ENCODE results near the gene SMIM30. TPM values are rescaled to one million over a fixed set of nuclear protein-coding genes. Genes with fewer than 3 reads are reported as not detected.
"Not testable (repeated sequence)": the region's sequence is repeated elsewhere in the genome, so short reads cannot be mapped to it uniquely, and the experiment has no call there.

SMIM30 gene
- total and polyA plus RNA-seq, 9 donors = 77.2 to 104 (median 86.5) TPM

- Histone ChIP-seq H3K27me3 (ENCODE audit: control insufficient read depth, insufficient read depth, low read length) (no peaks in the 10 kb centered on the region), H3K4me1 (ENCODE audit: control insufficient read depth, insufficient read depth, low read length) (peaks cover 6% of the 10 kb centered on the region), H3K9me3 (replicated peaks; ENCODE audit: control insufficient read depth, low read depth, low read length) (no peaks in the 10 kb centered on the region), H3K27ac (ENCODE audit: low read length) (no peak overlapping the region), H3K4me3 (ENCODE audit: low read length) (no peak overlapping the region), H3K36me3 (ENCODE audit: control insufficient read depth, insufficient read depth, low read length) (peaks cover 7% of the 10 kb centered on the region)
- DNase-seq = no peak
- WGBS (ENCODE audit: insufficient coverage) = no CpG with 5 or more reads among the region's 1 CpG
Measured at GRCh38 chr7:113120647-113121046, 2.3 kb upstream of the SMIM30 start.

DNA sequence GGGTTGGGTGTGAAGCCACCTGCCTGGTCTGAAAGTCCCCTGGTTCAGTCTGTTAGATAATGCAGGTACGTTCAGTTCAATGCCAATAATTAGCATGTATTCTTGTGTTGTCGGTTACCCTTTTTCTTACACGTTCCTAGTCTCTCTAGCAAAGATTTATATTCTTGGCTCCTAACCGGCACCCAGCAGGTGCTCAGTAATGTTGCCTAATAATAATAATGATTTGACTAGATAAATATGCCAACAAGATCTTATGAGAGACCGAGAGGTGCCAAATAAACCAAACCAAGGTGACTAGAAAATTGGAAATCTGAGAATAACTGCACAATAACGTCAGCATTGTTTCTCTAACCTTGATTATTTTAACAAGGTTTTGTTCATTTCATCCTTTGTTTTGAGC is 1.1 kb upstream of the SMIM30 start:
- H3K36me3 ChIP-seq (ENCODE audit: control insufficient read depth, insufficient read depth, low read length) = peaks cover 7% of the 10 kb centered on the region
- H3K27ac ChIP-seq (ENCODE audit: low read length) = no peak overlapping the region
- H3K4me3 ChIP-seq (ENCODE audit: low read length) = no peak overlapping the region
- peaks cover 6% of the 10 kb centered on the region for H3K4me1 ChIP-seq (ENCODE audit: control insufficient read depth, insufficient read depth, low read length)
- DNase-seq = no peak
- no CpG with 5 or more reads among the region's 6 CpGs for WGBS (ENCODE audit: insufficient coverage)
- H3K9me3 ChIP-seq (replicated peaks; ENCODE audit: control insufficient read depth, low read depth, low read length) = no peaks in the 10 kb centered on the region
- H3K27me3 ChIP-seq (ENCODE audit: control insufficient read depth, insufficient read depth, low read length) = no peaks in the 10 kb centered on the region

GRCh38 chr7:113117374-113117774 is 980 bp downstream of the SMIM30 start:
- Histone ChIP-seq H3K4me3 (ENCODE audit: low read length) (peak overlapping the region; percentile 81), H3K27ac (ENCODE audit: low read length) (peak overlapping the region; percentile 92)
- DNase-seq = peak; percentile 17
- not testable (repeated sequence) for H3K27me3 ChIP-seq (ENCODE audit: control insufficient read depth, insufficient read depth, low read length); H3K36me3 ChIP-seq (ENCODE audit: control insufficient read depth, insufficient read depth, low read length); H3K4me1 ChIP-seq (ENCODE audit: control insufficient read depth, insufficient read depth, low read length); H3K9me3 ChIP-seq (replicated peaks; ENCODE audit: control insufficient read depth, low read depth, low read length)
- 60% methylated on average over 1 of the region's 4 CpGs for WGBS (ENCODE audit: insufficient coverage)

- no CpG with 5 or more reads among the region's 2 CpGs for whole genome bisulfite sequencing (ENCODE audit: insufficient coverage)
- Histone ChIP-seq H3K27me3 (ENCODE audit: control insufficient read depth, insufficient read depth, low read length) (no peaks in the 10 kb centered on the region), H3K4me1 (ENCODE audit: control insufficient read depth, insufficient read depth, low read length) (peaks cover 4% of the 10 kb centered on the region), H3K4me3 (ENCODE audit: low read length) (no peak overlapping the region), H3K27ac (ENCODE audit: low read length) (no peak overlapping the region), H3K9me3 (replicated peaks; ENCODE audit: control insufficient read depth, low read depth, low read length) (no peaks in the 10 kb centered on the region), H3K36me3 (ENCODE audit: control insufficient read depth, insufficient read depth, low read length) (peaks cover 9% of the 10 kb centered on the region)
- DNase-seq = no peak
Measured at GRCh38 chr7:113113912-113114311, 4.4 kb downstream of the SMIM30 start.

- no peak for DNase-seq
- H3K27ac ChIP-seq (ENCODE audit: low read length) = no peak overlapping the region
- H3K36me3 ChIP-seq (ENCODE audit: control insufficient read depth, insufficient read depth, low read length) = peaks cover 2% of the 10 kb centered on the region
- WGBS (ENCODE audit: insufficient coverage) = 38% methylated on average over 1 of the region's 1 CpG
- H3K4me1 ChIP-seq (ENCODE audit: control insufficient read depth, insufficient read depth, low read length) = no peaks in the 10 kb centered on the region
- H3K9me3 ChIP-seq (replicated peaks; ENCODE audit: control insufficient read depth, low read depth, low read length) = no peaks in the 10 kb centered on the region
- H3K4me3 ChIP-seq (ENCODE audit: low read length) = no peak overlapping the region
- H3K27me3 ChIP-seq (ENCODE audit: control insufficient read depth, insufficient read depth, low read length) = no peaks in the 10 kb centered on the region
Measured at GRCh38 chr7:113109718-113110117, 8.6 kb downstream of the SMIM30 start.

- Histone ChIP-seq H3K36me3 (ENCODE audit: control insufficient read depth, insufficient read depth, low read length) (no peaks in the 10 kb centered on the region), H3K9me3 (replicated peaks; ENCODE audit: control insufficient read depth, low read depth, low read length) (no peaks in the 10 kb centered on the region), H3K27ac (ENCODE audit: low read length) (no peak overlapping the region), H3K4me1 (ENCODE audit: control insufficient read depth, insufficient read depth, low read length) (no peaks in the 10 kb centered on the region), H3K4me3 (ENCODE audit: low read length) (no peak overlapping the region), H3K27me3 (ENCODE audit: control insufficient read depth, insufficient read depth, low read length) (no peaks in the 10 kb centered on the region)
- peak; percentile 43 for DNase-seq
- no CpG with 5 or more reads among the region's 5 CpGs for WGBS (ENCODE audit: insufficient coverage)
Measured at GRCh38 chr7:113100121-113100603, 18.2 kb downstream of the SMIM30 start.

- WGBS (ENCODE audit: insufficient coverage) = no CpG with 5 or more reads among the region's 3 CpGs
- no peak overlapping the region for H3K27ac ChIP-seq (ENCODE audit: low read length)
Measured at GRCh38 chr7:113099284-113099919, 19.0 kb downstream of the SMIM30 start.

DNA sequence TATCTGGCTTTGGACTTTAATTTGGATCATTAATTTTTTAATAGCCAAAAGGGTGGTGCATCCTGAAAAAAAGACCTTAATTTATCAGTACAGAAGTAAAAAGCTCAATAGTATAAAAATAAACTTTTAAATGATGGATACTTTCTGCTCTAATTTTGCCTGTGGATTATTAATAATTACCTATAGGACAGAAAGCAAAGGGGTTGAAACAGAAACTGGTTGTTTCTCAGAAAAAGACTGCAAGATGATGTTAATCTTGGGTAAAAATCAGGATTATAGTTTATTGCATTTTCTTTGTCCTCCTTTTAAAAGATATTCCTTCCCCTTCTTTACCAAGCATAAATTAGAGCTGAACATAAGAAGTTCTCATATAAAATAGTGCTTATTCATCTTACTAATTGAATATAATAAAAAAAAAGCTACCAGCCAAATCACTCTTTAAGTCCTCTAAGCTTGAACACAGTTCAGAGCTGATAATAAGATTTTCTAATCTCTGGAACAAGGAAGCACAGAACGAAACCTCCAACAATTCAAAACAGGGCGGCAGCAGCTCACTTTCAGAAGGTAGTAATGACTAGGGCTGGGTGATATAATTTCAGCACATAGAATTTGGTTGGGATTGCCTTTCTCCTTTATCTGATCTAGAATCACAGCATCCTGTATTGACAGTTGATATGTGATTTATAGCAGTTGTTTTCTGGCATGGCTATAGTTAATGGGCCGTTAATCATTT is 23.7 kb downstream of the SMIM30 start:
- Histone ChIP-seq H3K9me3 (replicated peaks; ENCODE audit: control insufficient read depth, low read depth, low read length) (no peaks in the 10 kb centered on the region), H3K4me3 (ENCODE audit: low read length) (no peak overlapping the region), H3K36me3 (ENCODE audit: control insufficient read depth, insufficient read depth, low read length) (no peaks in the 10 kb centered on the region), H3K27ac (ENCODE audit: low read length) (no peak overlapping the region), H3K4me1 (ENCODE audit: control insufficient read depth, insufficient read depth, low read length) (no peaks in the 10 kb centered on the region), H3K27me3 (ENCODE audit: control insufficient read depth, insufficient read depth, low read length) (no peaks in the 10 kb centered on the region)
- WGBS (ENCODE audit: insufficient coverage) = no CpG with 5 or more reads among the region's 3 CpGs
- no peak for DNase-seq

More at GRCh38 chr7:113099284-113099919, 19.0 kb downstream of the SMIM30 start:
- H3K36me3 ChIP-seq (ENCODE audit: control insufficient read depth, insufficient read depth, low read length) = no peaks in the 10 kb centered on the region
- H3K4me3 ChIP-seq (ENCODE audit: low read length) = no peak overlapping the region
- DNase-seq = no peak
- no peaks in the 10 kb centered on the region for H3K9me3 ChIP-seq (replicated peaks; ENCODE audit: control insufficient read depth, low read depth, low read length)
- H3K4me1 ChIP-seq (ENCODE audit: control insufficient read depth, insufficient read depth, low read length) = no peaks in the 10 kb centered on the region
- H3K27me3 ChIP-seq (ENCODE audit: control insufficient read depth, insufficient read depth, low read length) = no peaks in the 10 kb centered on the region

- Histone ChIP-seq H3K36me3 (ENCODE audit: control insufficient read depth, insufficient read depth, low read length) (no peaks in the 10 kb centered on the region), H3K9me3 (replicated peaks; ENCODE audit: control insufficient read depth, low read depth, low read length) (no peaks in the 10 kb centered on the region), H3K27ac (ENCODE audit: low read length) (no peak overlapping the region), H3K27me3 (ENCODE audit: control insufficient read depth, insufficient read depth, low read length) (no peaks in the 10 kb centered on the region), H3K4me1 (ENCODE audit: control insufficient read depth, insufficient read depth, low read length) (no peaks in the 10 kb centered on the region), H3K4me3 (ENCODE audit: low read length) (no peak overlapping the region)
- WGBS (ENCODE audit: insufficient coverage) = no CpG with 5 or more reads among the region's 1 CpG
- DNase-seq = no peak
Measured at GRCh38 chr7:113093561-113093960, 24.8 kb downstream of the SMIM30 start.

- WGBS (ENCODE audit: insufficient coverage) = 44% methylated on average over 1 of the region's 1 CpG
- no peaks in the 10 kb centered on the region for H3K27me3 ChIP-seq (ENCODE audit: control insufficient read depth, insufficient read depth, low read length)
- no peaks in the 10 kb centered on the region for H3K9me3 ChIP-seq (replicated peaks; ENCODE audit: control insufficient read depth, low read depth, low read length)
- no peaks in the 10 kb centered on the region for H3K36me3 ChIP-seq (ENCODE audit: control insufficient read depth, insufficient read depth, low read length)
- no peaks in the 10 kb centered on the region for H3K4me1 ChIP-seq (ENCODE audit: control insufficient read depth, insufficient read depth, low read length)
- H3K27ac ChIP-seq (ENCODE audit: low read length) = no peak overlapping the region
- no peak for DNase-seq
- H3K4me3 ChIP-seq (ENCODE audit: low read length) = no peak overlapping the region
Measured at GRCh38 chr7:113092762-113093161, 25.6 kb downstream of the SMIM30 start.

Measured in muscle of leg (tissue), 11 donors.